GM23338 (cell line): ENCODE data around the gene RAB11A. TPM values are rescaled to one million over a fixed set of nuclear protein-coding genes. Genes with fewer than 3 reads are reported as not detected.
A peak's percentile ranks its signal among the peaks of the same experiment; 100 is the strongest.

Source experiments
- ATAC-seq: fragments of 200-7000 bp; cut with Tn5 transposase; 3 replicates; pipeline ENCODE4 v1.9.1; 2020
- DNase-seq: peaks from one replicate; pipeline ENCODE4 v3.0.0-alpha.2; 2015; ENCODE audit warnings: low spot score
- H2AFZ ChIP-seq: fragments of 200-600 bp; sonication (generic); 2 replicates; pipeline ENCODE4 v1.8.0; 2016; ENCODE audit warnings: antibody characterized with exemption, mild to moderate bottlenecking, moderate library complexity
- H3F3A ChIP-seq: fragments of 200-600 bp; sonication (generic); replicated peaks from 2 replicates; pipeline ENCODE4 v1.8.0; 2017; ENCODE audit warnings: antibody characterized with exemption, mixed run types, low read depth
- H3K27ac ChIP-seq: fragments of 200-600 bp; sonication (generic); 2 replicates; pipeline ENCODE4 v1.6.1; 2016; ENCODE audit warnings: low read depth
- H3K27me3 ChIP-seq: fragments of 200-600 bp; sonication (generic); 2 replicates; pipeline ENCODE4 v1.8.0; 2016; ENCODE audit warnings: mild to moderate bottlenecking, mixed run types, moderate library complexity; ENCODE audit not compliant: insufficient read depth
- H3K36me3 ChIP-seq: fragments of 200-600 bp; sonication (generic); 2 replicates; pipeline ENCODE4 v1.8.0; 2016; ENCODE audit warnings: mild to moderate bottlenecking; ENCODE audit not compliant: insufficient read depth
- H3K4me1 ChIP-seq: fragments of 200-600 bp; sonication (generic); 2 replicates; pipeline ENCODE4 v1.8.0; 2016; ENCODE audit warnings: mild to moderate bottlenecking, moderate library complexity; ENCODE audit not compliant: insufficient read depth
- H3K4me2 ChIP-seq: fragments of 200-600 bp; sonication (generic); 2 replicates; pipeline ENCODE4 v1.7.1; 2017; ENCODE audit warnings: mixed run types
- H3K4me3 ChIP-seq: fragments of 200-600 bp; sonication (generic); 2 replicates; pipeline ENCODE4 v1.6.1; 2016; ENCODE audit warnings: mixed run types
- H3K79me2 ChIP-seq: fragments of 200-600 bp; sonication (generic); replicated peaks from 2 replicates; pipeline ENCODE4 v1.8.0; 2017; ENCODE audit warnings: mild to moderate bottlenecking; ENCODE audit not compliant: insufficient read depth
- H3K9me2 ChIP-seq: fragments of 200-600 bp; sonication (generic); 2 replicates; pipeline ENCODE4 v1.8.0; 2017; ENCODE audit not compliant: insufficient read depth
- H4K20me1 ChIP-seq: fragments of 200-600 bp; sonication (generic); replicated peaks from 2 replicates; pipeline ENCODE4 v1.8.0; 2017; ENCODE audit warnings: mild to moderate bottlenecking; ENCODE audit not compliant: insufficient read depth
- H3K27ac Mint-ChIP-seq: 2 replicates; pipeline ENCODE4 v1.8.0; 2020; ENCODE audit warnings: inconsistent platforms, mild to moderate bottlenecking, moderate library complexity, mixed read lengths
- H3K27me3 Mint-ChIP-seq: 3 replicates; pipeline ENCODE4 v1.8.0; 2022; ENCODE audit warnings: low read depth, mild to moderate bottlenecking, moderate library complexity, mixed read lengths, inconsistent platforms; ENCODE audit not compliant: insufficient read depth, poor library complexity
- H3K36me3 Mint-ChIP-seq: 3 replicates; pipeline ENCODE4 v1.8.0; 2021; ENCODE audit warnings: low read depth, mild to moderate bottlenecking, inconsistent platforms, moderate library complexity, mixed read lengths
- H3K4me1 Mint-ChIP-seq: 3 replicates; pipeline ENCODE4 v1.8.0; 2020; ENCODE audit warnings: mild to moderate bottlenecking, inconsistent platforms, mixed read lengths
- H3K4me3 Mint-ChIP-seq: 3 replicates; pipeline ENCODE4 v1.8.0; 2021; ENCODE audit warnings: moderate library complexity, mild to moderate bottlenecking, inconsistent platforms, mixed read lengths
- H3K9me3 Mint-ChIP-seq: 3 replicates; pipeline ENCODE4 v1.8.0; 2020; ENCODE audit warnings: moderate library complexity, mild to moderate bottlenecking, inconsistent platforms, mixed read lengths
- CREB1 ChIP-seq: fragments of 250-450 bp; sonication (Bioruptor Pico); IDR thresholded peaks from 2 replicates; pipeline ENCODE4 v1.5.0; 2020; ENCODE audit warnings: low read depth, mild to moderate bottlenecking, moderate library complexity
- CTCF ChIP-seq, 2 experiments: fragments of 200-600 bp in 1 of 2; sonication (generic) in 1 of 2; conservative IDR thresholded peaks; 2 replicates each; pipeline versions ENCODE4 v1.5.1 to v1.6.1; 2016 to 2017; ENCODE audit warnings: antibody characterized with exemption in 2 of 2, low read depth in 2 of 2, mild to moderate bottlenecking in 2 of 2, moderate library complexity in 1 of 2
- ETS1 ChIP-seq: IDR thresholded peaks from 2 replicates; pipeline ENCODE4 v1.6.1; 2016; ENCODE audit warnings: antibody characterized with exemption
- EZH2 ChIP-seq: fragments of 200-600 bp; sonication (generic); IDR thresholded peaks from one replicate; pipeline ENCODE4 v1.8.0; 2017; ENCODE audit warnings: antibody characterized with exemption, mild to moderate bottlenecking, low read depth; ENCODE audit not compliant: unreplicated experiment
- EZH2phosphoT487 ChIP-seq: fragments of 200-600 bp; sonication (generic); IDR thresholded peaks from one replicate; pipeline ENCODE4 v1.8.1; 2018; ENCODE audit warnings: antibody characterized with exemption; ENCODE audit not compliant: unreplicated experiment
- JUNB ChIP-seq: IDR thresholded peaks from one replicate; pipeline ENCODE4 v1.6.1; 2016; ENCODE audit warnings: antibody characterized with exemption; ENCODE audit not compliant: unreplicated experiment
- NANOG ChIP-seq: IDR thresholded peaks from 2 replicates; pipeline ENCODE4 v1.6.1; 2016; ENCODE audit warnings: antibody characterized with exemption, borderline replicate concordance
- POLR2AphosphoS5 ChIP-seq: IDR thresholded peaks from 2 replicates; pipeline ENCODE4 v1.6.1; 2016; ENCODE audit warnings: antibody characterized with exemption, low read depth
- STAT1 ChIP-seq: IDR thresholded peaks from one replicate; pipeline ENCODE4 v1.6.1; 2016; ENCODE audit warnings: antibody characterized with exemption; ENCODE audit not compliant: unreplicated experiment
- ZNF114 ChIP-seq: fragments of 250-450 bp; sonication (Bioruptor Pico); IDR thresholded peaks from 2 replicates; pipeline ENCODE4 v1.5.0; 2020; ENCODE audit warnings: mild to moderate bottlenecking, moderate library complexity
- ZNF331 ChIP-seq: fragments of 250-450 bp; sonication (Bioruptor Pico); IDR thresholded peaks from 2 replicates; pipeline ENCODE4 v1.5.0; 2020; ENCODE audit warnings: low read depth, mild to moderate bottlenecking, moderate library complexity
- polyA plus RNA-seq: library from polyadenylated mRNA; unstranded; fragments of >200 nt; fragmentation: Nextera tagmentation; extraction: Ambion mirVana; gene quantifications from 2 replicates; pipeline ENCODE4 v1.2.1, GENCODE V29; 2016
- total RNA-seq: library from RNA; depleted of rRNA; stranded (reverse); fragments of >200 nt; shearing (Covaris generic); gene quantifications from 2 replicates; pipeline ENCODE4 v1.2.3, GENCODE V29; 2014

RAB11A gene
- total and polyA plus RNA-seq, 2 experiments from 2014 or later = 251 to 369 TPM

- no peaks in the 10 kb centered on the region for H3K36me3 Mint-ChIP-seq
- no peak overlapping the region for H3K4me2 ChIP-seq
- H3K4me1 Mint-ChIP-seq = peaks cover 19% of the 10 kb centered on the region; the same call in 2 of the 3 replicates
- H3K27ac Mint-ChIP-seq = no peak overlapping the region
- H3K36me3 ChIP-seq = no peaks in the 10 kb centered on the region
- H3K27ac ChIP-seq = no peak overlapping the region
- no peaks in the 10 kb centered on the region for H3K4me1 ChIP-seq
- H3K27me3 ChIP-seq = no peaks in the 10 kb centered on the region
- TF ChIP-seq CTCF (conservative IDR thresholded peaks at IDR 0.05; ENCODE audit: low read depth in 2 of 2) = peak; percentile 65 to 94
- no peak for TF ChIP-seq STAT1
- H2AFZ ChIP-seq = no peak overlapping the region
- H3K4me3 ChIP-seq = no peak overlapping the region
- no peaks in the 10 kb centered on the region for H3F3A ChIP-seq
- H3K27me3 Mint-ChIP-seq = no peaks in the 10 kb centered on the region
- no peaks in the 10 kb centered on the region for H3K9me2 ChIP-seq
- no peaks in the 10 kb centered on the region for H3K79me2 ChIP-seq
- H3K4me3 Mint-ChIP-seq = no peak overlapping the region
- H4K20me1 ChIP-seq = no peaks in the 10 kb centered on the region
- DNase-seq = peak; percentile 88
- peak; percentile 98 for ATAC-seq
- H3K9me3 Mint-ChIP-seq = no peaks in the 10 kb centered on the region
Measured at GRCh38 chr15:65916664-65917406, 47.5 kb downstream of the RAB11A start.

- Mint-ChIP-seq H3K36me3 (no peaks in the 10 kb centered on the region), H3K4me3 (no peak overlapping the region), H3K9me3 (no peaks in the 10 kb centered on the region), H3K27me3 (peaks cover 1% of the 10 kb centered on the region), H3K4me1 (peaks cover 21% of the 10 kb centered on the region; the same call in 2 of the 3 replicates), H3K27ac (no peak overlapping the region)
- Histone ChIP-seq H3F3A (no peaks in the 10 kb centered on the region), H3K27me3 (no peaks in the 10 kb centered on the region), H3K27ac (no peak overlapping the region), H2AFZ (no peak overlapping the region), H3K4me2 (no peak overlapping the region), H3K9me2 (no peaks in the 10 kb centered on the region), H4K20me1 (no peaks in the 10 kb centered on the region), H3K4me1 (no peaks in the 10 kb centered on the region), H3K79me2 (no peaks in the 10 kb centered on the region), H3K4me3 (no peak overlapping the region), H3K36me3 (no peaks in the 10 kb centered on the region)
- ATAC-seq = no peak
- TF ChIP-seq JUNB = no peak
- no peak for TF ChIP-seq CREB1 (CRISPR knock-in tag)
- TF ChIP-seq EZH2phosphoT487 = no peak
- no peak for DNase-seq
Measured at GRCh38 chr15:65917407-65917756, 48.1 kb downstream of the RAB11A start.

GRCh38 chr15:65917936-65918335 lies 48.6 kb downstream of the RAB11A start:
- H3K27me3 ChIP-seq = no peaks in the 10 kb centered on the region
- no peaks in the 10 kb centered on the region for H3K9me2 ChIP-seq
- ATAC-seq (no peak), DNase-seq (no peak)
- Mint-ChIP-seq H3K9me3 (no peaks in the 10 kb centered on the region), H3K36me3 (no peaks in the 10 kb centered on the region), H3K27me3 (peaks cover 4% of the 10 kb centered on the region), H3K27ac (no peak overlapping the region), H3K4me1 (peaks cover 21% of the 10 kb centered on the region; the same call in 2 of the 3 replicates), H3K4me3 (no peak overlapping the region)
- no peak overlapping the region for H2AFZ ChIP-seq
- TF ChIP-seq CTCF (conservative IDR thresholded peaks at IDR 0.05; ENCODE audit: low read depth in 2 of 2) (no peak), EZH2 (no peak), ZNF114 (CRISPR knock-in tag) (no peak), POLR2AphosphoS5 (no peak), NANOG (no peak), JUNB (no peak), EZH2phosphoT487 (no peak), CREB1 (CRISPR knock-in tag) (no peak), ETS1 (no peak), ZNF331 (no peak), STAT1 (no peak)
- no peak overlapping the region for H3K4me2 ChIP-seq
- H4K20me1 ChIP-seq = no peaks in the 10 kb centered on the region
- no peaks in the 10 kb centered on the region for H3F3A ChIP-seq
- no peaks in the 10 kb centered on the region for H3K4me1 ChIP-seq
- H3K36me3 ChIP-seq = no peaks in the 10 kb centered on the region
- no peak overlapping the region for H3K4me3 ChIP-seq
- no peak overlapping the region for H3K27ac ChIP-seq
- H3K79me2 ChIP-seq = no peaks in the 10 kb centered on the region
